ENCODE data around the gene PTCHD1. TPM values are rescaled to one million over a fixed set of nuclear protein-coding genes. Genes with fewer than 3 reads are reported as not detected.

The PTCHD1 gene
- total and polyA plus RNA-seq, 4 donors: under 0.01 to 0.02 (median under 0.01) TPM; not detected in 1

DNA sequence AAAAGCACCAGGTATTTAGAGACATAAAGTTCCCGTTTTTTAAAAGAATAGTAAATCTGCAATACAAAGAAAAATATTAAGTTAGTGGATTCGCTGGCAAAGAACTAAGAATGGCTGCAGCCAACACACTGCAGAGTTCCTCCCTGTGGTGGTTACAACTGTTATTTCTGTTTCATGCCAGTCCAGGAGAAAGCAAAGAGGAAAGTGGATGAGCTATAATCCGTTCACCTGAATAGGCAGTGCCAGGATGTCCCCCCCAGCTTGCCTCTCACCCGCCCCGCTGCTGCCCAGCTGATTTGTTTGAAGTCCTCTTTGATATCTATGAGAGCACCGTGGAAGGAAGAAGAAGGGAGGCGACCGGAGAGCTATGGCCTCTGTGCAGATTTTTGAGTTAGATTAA lies 63.9 kb downstream of the PTCHD1 start:
- Histone ChIP-seq H3K36me3 (ENCODE audit: control insufficient read depth in 4 of 4, insufficient read depth in 3 of 4, low read depth in 1 of 4, low read length in 3 of 4) (no peaks in the 10 kb centered on the region), H3K9me3 (ENCODE audit: control insufficient read depth in 4 of 4, low read length in 3 of 4) (no peaks in the 10 kb centered on the region), H3K27ac (ENCODE audit: low read depth in 1 of 2, low read length in 2 of 2) (no peak overlapping the region), H3K4me1 (ENCODE audit: control insufficient read depth in 4 of 4, insufficient read depth in 4 of 4, low read length in 3 of 4) (no peaks in the 10 kb centered on the region), H3K4me3 (ENCODE audit: low read depth in 1 of 3, low read length in 3 of 3) (no peak overlapping the region), H3K27me3 (ENCODE audit: control insufficient read depth in 4 of 4, insufficient read depth in 4 of 4, low read length in 3 of 4) (no peaks in the 10 kb centered on the region), H3K9ac (ENCODE audit: low read depth in 1 of 2, low read length in 2 of 2) (no peak overlapping the region)
- DNase-seq (ENCODE audit: low spot score): no peak
- 75% methylated on average over 8 of the region's 8 CpGs for WGBS
- TF ChIP-seq FOXA1 (IDR thresholded peaks at IDR 0.05) (no peak), NR2F2 (IDR thresholded peaks at IDR 0.05) (no peak), YY1 (IDR thresholded peaks at IDR 0.05) (no peak), JUND (IDR thresholded peaks at IDR 0.05) (no peak), SP1 (IDR thresholded peaks at IDR 0.05) (no peak), CTCF (IDR thresholded peaks at IDR 0.05; ENCODE audit: low read depth, low read length, missing input control) (no peak), RXRA (IDR thresholded peaks at IDR 0.05) (no peak), FOXA2 (IDR thresholded peaks at IDR 0.05) (no peak), HNF4A (conservative IDR thresholded peaks at IDR 0.05) (no peak), ATF3 (IDR thresholded peaks at IDR 0.05) (no peak), TAF1 (conservative IDR thresholded peaks at IDR 0.05) (no peak), RAD21 (IDR thresholded peaks at IDR 0.05) (no peak), EGR1 (IDR thresholded peaks at IDR 0.05; ENCODE audit: low read depth in 2 of 2) (no peak), HNF4G (IDR thresholded peaks at IDR 0.05) (no peak), GABPA (IDR thresholded peaks at IDR 0.05 in 1 of 2, conservative IDR thresholded peaks at IDR 0.05 in 1 of 2) (no peak)
- TF ChIP-seq, protein P1, sequence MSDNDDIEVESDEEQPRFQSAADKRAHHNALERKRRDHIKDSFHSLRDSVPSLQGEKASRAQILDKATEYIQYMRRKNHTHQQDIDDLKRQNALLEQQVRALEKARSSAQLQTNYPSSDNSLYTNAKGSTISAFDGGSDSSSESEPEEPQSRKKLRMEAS (IDR thresholded peaks at IDR 0.05): no peak
- TF ChIP-seq, protein P2, sequence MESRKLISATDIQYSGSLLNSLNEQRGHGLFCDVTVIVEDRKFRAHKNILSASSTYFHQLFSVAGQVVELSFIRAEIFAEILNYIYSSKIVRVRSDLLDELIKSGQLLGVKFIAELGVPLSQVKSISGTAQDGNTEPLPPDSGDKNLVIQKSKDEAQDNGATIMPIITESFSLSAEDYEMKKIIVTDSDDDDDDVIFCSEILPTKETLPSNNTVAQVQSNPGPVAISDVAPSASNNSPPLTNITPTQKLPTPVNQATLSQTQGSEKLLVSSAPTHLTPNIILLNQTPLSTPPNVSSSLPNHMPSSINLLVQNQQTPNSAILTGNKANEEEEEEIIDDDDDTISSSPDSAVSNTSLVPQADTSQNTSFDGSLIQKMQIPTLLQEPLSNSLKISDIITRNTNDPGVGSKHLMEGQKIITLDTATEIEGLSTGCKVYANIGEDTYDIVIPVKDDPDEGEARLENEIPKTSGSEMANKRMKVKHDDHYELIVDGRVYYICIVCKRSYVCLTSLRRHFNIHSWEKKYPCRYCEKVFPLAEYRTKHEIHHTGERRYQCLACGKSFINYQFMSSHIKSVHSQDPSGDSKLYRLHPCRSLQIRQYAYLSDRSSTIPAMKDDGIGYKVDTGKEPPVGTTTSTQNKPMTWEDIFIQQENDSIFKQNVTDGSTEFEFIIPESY (IDR thresholded peaks at IDR 0.05): no peak
- TF ChIP-seq, protein P3, sequence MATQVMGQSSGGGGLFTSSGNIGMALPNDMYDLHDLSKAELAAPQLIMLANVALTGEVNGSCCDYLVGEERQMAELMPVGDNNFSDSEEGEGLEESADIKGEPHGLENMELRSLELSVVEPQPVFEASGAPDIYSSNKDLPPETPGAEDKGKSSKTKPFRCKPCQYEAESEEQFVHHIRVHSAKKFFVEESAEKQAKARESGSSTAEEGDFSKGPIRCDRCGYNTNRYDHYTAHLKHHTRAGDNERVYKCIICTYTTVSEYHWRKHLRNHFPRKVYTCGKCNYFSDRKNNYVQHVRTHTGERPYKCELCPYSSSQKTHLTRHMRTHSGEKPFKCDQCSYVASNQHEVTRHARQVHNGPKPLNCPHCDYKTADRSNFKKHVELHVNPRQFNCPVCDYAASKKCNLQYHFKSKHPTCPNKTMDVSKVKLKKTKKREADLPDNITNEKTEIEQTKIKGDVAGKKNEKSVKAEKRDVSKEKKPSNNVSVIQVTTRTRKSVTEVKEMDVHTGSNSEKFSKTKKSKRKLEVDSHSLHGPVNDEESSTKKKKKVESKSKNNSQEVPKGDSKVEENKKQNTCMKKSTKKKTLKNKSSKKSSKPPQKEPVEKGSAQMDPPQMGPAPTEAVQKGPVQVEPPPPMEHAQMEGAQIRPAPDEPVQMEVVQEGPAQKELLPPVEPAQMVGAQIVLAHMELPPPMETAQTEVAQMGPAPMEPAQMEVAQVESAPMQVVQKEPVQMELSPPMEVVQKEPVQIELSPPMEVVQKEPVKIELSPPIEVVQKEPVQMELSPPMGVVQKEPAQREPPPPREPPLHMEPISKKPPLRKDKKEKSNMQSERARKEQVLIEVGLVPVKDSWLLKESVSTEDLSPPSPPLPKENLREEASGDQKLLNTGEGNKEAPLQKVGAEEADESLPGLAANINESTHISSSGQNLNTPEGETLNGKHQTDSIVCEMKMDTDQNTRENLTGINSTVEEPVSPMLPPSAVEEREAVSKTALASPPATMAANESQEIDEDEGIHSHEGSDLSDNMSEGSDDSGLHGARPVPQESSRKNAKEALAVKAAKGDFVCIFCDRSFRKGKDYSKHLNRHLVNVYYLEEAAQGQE (IDR thresholded peaks at IDR 0.05): no peak
